HEK293T (cell line): Measurements from ENCODE around the gene HMOX1.

Experiments used
- BHLHE40 ChIP-seq: fragments of 450-650 bp; IDR thresholded peaks from 2 replicates; pipeline ENCODE4 v1.6.1; 2016; ENCODE audit warnings: mild to moderate bottlenecking, moderate library complexity, borderline replicate concordance
- CTBP1 ChIP-seq: fragments of 450-650 bp; IDR thresholded peaks from 2 replicates; pipeline ENCODE4 v1.6.1; 2016; ENCODE audit warnings: borderline replicate concordance
- ELF4 ChIP-seq: fragments of 450-650 bp; IDR thresholded peaks from 2 replicates; pipeline ENCODE4 v1.6.1; 2017; ENCODE audit warnings: antibody characterized with exemption
- FOXA1 ChIP-seq: fragments of 450-650 bp; IDR thresholded peaks from 2 replicates; pipeline ENCODE4 v1.6.1; 2016; ENCODE audit warnings: mild to moderate bottlenecking
- FOXM1 ChIP-seq: fragments of 450-650 bp; IDR thresholded peaks from 2 replicates; pipeline ENCODE4 v1.6.1; 2017; ENCODE audit warnings: mild to moderate bottlenecking, borderline replicate concordance
- HDGF ChIP-seq: fragments of 450-650 bp; IDR thresholded peaks from 2 replicates; pipeline ENCODE4 v1.6.1; 2017; ENCODE audit warnings: antibody characterized with exemption, borderline replicate concordance
- L3MBTL2 ChIP-seq: fragments of 450-650 bp; conservative IDR thresholded peaks from 2 replicates; pipeline ENCODE4 v1.6.1; 2016; ENCODE audit warnings: mild to moderate bottlenecking
- LEF1 ChIP-seq: fragments of 450-650 bp; IDR thresholded peaks from 2 replicates; pipeline ENCODE4 v1.6.1; 2017; ENCODE audit warnings: mild to moderate bottlenecking, borderline replicate concordance
- NFRKB ChIP-seq: fragments of 450-650 bp; IDR thresholded peaks from 2 replicates; pipeline ENCODE4 v1.6.1; 2016; ENCODE audit warnings: mild to moderate bottlenecking, moderate library complexity
- SUZ12 ChIP-seq: fragments of 450-650 bp; IDR thresholded peaks from 2 replicates; pipeline ENCODE4 v1.6.1; 2016; ENCODE audit warnings: mild to moderate bottlenecking
- TARDBP ChIP-seq: fragments of 450-650 bp; IDR thresholded peaks from 2 replicates; pipeline ENCODE4 v1.6.1; 2016

DNA sequence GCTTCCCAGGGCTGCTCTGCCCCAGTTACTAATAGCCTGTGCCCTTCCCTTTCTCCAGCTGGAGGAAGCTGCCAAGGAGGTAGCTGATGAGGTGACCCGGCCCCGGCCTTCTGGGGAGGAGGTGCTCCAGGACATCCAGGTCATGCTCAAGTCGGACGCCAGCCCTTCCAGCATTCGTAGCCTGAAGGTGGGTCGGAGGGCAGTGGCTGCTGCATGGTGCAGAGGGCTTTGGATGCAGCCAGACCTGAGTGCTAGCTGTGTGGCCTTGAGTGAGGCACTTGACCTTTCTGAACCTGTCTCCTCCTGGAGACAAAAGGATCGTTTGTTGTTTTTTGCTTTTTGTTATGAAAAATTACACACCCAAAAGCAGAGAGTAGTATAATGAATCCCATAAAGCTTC is 22.5 kb downstream of the HMOX1 start:
- TF ChIP-seq BHLHE40 (no peak), TARDBP (no peak), LEF1 (no peak), ELF4 (no peak), FOXM1 (no peak), NFRKB (no peak), L3MBTL2 (no peak), CTBP1 (no peak), SUZ12 (no peak), HDGF (no peak), FOXA1 (no peak)
